ENCODE results near the gene MSMB.

- TF ChIP-seq CTCF (IDR thresholded peaks at IDR 0.05) = no peak
- TF ChIP-seq EP300 (IDR thresholded peaks at IDR 0.05) = no peak
- TF ChIP-seq POLR2A (IDR thresholded peaks at IDR 0.05) = no peak
These were observed 31.1 kb upstream of the MSMB start for GRCh38 chr10:46077141-46077554.

Measured in suprapubic skin (tissue), 3 donors.